Upper lobe of left lung (tissue), 6 donors: ENCODE results near the gene KLHL7. TPM values are rescaled to one million over a fixed set of nuclear protein-coding genes. Genes with fewer than 3 reads are reported as not detected.

Experiments used
- ATAC-seq, 2 donors: fragments of 200-7000 bp; cut with Tn5 transposase; one replicate each; pipeline ENCODE4 v1.9.1; 2022; ENCODE audit warnings: mild to moderate bottlenecking in 2 of 2, moderate library complexity in 2 of 2; ENCODE audit not compliant: low FRiP score in 2 of 2
- DNase-seq, 2 donors: peaks; one replicate each; pipeline ENCODE4 v3.0.0-alpha.2; 2019 to 2020
- H3K27ac ChIP-seq, 4 donors: fragments of 200-600 bp; sonication (generic); one replicate each; pipeline ENCODE4 v1.5.1; 2016 to 2019
- H3K27me3 ChIP-seq, 4 donors: fragments of 200-600 bp; sonication (generic); one replicate each; pipeline ENCODE4 v1.5.1; 2017 to 2019
- H3K36me3 ChIP-seq, 4 donors: fragments of 200-600 bp; sonication (generic); one replicate each; pipeline ENCODE4 v1.5.1; 2016 to 2019
- H3K4me1 ChIP-seq, 4 donors: fragments of 200-600 bp; sonication (generic); one replicate each; pipeline ENCODE4 v1.5.1; 2018 to 2019
- H3K4me3 ChIP-seq, 4 donors: fragments of 200-600 bp; sonication (generic); one replicate each; pipeline ENCODE4 v1.5.1; 2017 to 2019; ENCODE audit warnings: mild to moderate bottlenecking in 2 of 4, moderate library complexity in 1 of 4
- H3K9me3 ChIP-seq, 4 donors: fragments of 200-600 bp; sonication (generic); one replicate each; pipeline ENCODE4 v1.5.1; 2018 to 2019
- CTCF ChIP-seq, 6 experiments: fragments of 450-650 bp in 4 of 6; fragments of 200-600 bp in 2 of 6; sonication (generic) in 2 of 6; IDR thresholded peaks; one replicate each; pipeline ENCODE4 v1.5.1; 2016 to 2019; ENCODE audit warnings: antibody characterized with exemption in 6 of 6
- EP300 ChIP-seq, 4 donors: sonication (generic); formaldehyde crosslinking; IDR thresholded peaks; one replicate each; pipeline ENCODE4 v1.5.1; 2017; ENCODE audit warnings: antibody characterized with exemption in 4 of 4, control low read depth in 2 of 4
- POLR2A ChIP-seq, 4 donors: fragments of 450-650 bp; IDR thresholded peaks; one replicate each; pipeline ENCODE4 v1.5.1; 2016 to 2017; ENCODE audit warnings: antibody characterized with exemption in 4 of 4, mild to moderate bottlenecking in 2 of 4
- POLR2AphosphoS5 ChIP-seq, 2 donors: sonication (generic); formaldehyde crosslinking; IDR thresholded peaks; one replicate each; pipeline ENCODE4 v1.5.1; 2017; ENCODE audit warnings: antibody characterized with exemption in 2 of 2
- WGBS, 2 donors: methylation state at CpG; one replicate each; pipeline ENCODE4 v1.1.5; 2017 to 2018; 5-methylcytosine and 5-hydroxymethylcytosine counted together
- total RNA-seq, 6 donors: library from RNA; depleted of rRNA in 4 of 6; stranded (reverse); fragments of >200 nt in 4 of 6; gene quantifications; one replicate each; pipeline versions ENCODE4 v1.1.0 to v1.2.1, GENCODE V29; 2016 to 2021
- donor health status: DM: no; HTN: no; CAD: no; lungs with moderate emphysema.
- donor health status: DM: no; HTN: yes; CAD: no; lungs with severe emphysema.

KLHL7 gene
- total RNA-seq, 6 donors from 2014 or later = 18.6 to 43.8 (median 23.9) TPM

DNA sequence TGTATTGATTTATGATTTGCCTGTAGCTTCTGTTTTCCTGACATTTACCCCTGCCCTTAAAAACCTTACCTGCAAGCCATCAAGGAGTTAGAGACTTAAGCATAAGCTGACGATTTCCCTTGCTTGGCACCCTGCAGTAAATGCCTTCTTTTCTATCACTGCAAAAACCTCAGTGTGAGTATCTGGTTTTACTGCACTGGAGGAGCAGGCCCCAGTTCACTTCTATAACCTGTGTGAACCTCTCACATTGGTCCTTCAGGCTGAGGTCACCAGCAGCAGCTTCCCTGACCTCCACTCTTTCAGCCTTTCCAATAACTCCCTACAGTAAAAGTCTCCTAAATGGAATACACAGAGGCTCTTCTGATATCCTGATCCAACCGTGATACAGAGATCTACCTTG lies 106.8 kb downstream of the KLHL7 start:
- WGBS, 2 donors = 71 to 96% methylated on average over 2 of the region's 2 CpGs
- Histone ChIP-seq H3K9me3 (no peaks in the 10 kb centered on the region), H3K36me3 (no peaks in the 10 kb centered on the region), H3K27me3 (no peaks in the 10 kb centered on the region), H3K27ac (peak overlapping the region in 1 of 4 donors; percentile 15), H3K4me3 (no peak overlapping the region), H3K4me1 (peaks cover 0 to 6% (median 2%) of the 10 kb centered on the region in 4 donors)
- DNase-seq (no peak), ATAC-seq (no peak)
- TF ChIP-seq POLR2A (IDR thresholded peaks at IDR 0.05) (no peak), POLR2AphosphoS5 (IDR thresholded peaks at IDR 0.05) (no peak), EP300 (IDR thresholded peaks at IDR 0.05) (no peak), CTCF (IDR thresholded peaks at IDR 0.05) (no peak)

- no peaks in the 10 kb centered on the region for H3K9me3 ChIP-seq
- peak overlapping the region in 1 of 4 donors; percentile 15 for H3K27ac ChIP-seq
- DNase-seq (no peak), ATAC-seq (no peak)
- H3K27me3 ChIP-seq = no peaks in the 10 kb centered on the region
- TF ChIP-seq POLR2AphosphoS5 (IDR thresholded peaks at IDR 0.05) = no peak
- no peak for TF ChIP-seq CTCF (IDR thresholded peaks at IDR 0.05)
- no peak for TF ChIP-seq POLR2A (IDR thresholded peaks at IDR 0.05)
- TF ChIP-seq EP300 (IDR thresholded peaks at IDR 0.05) = no peak
- H3K36me3 ChIP-seq = no peaks in the 10 kb centered on the region
- no peak overlapping the region for H3K4me3 ChIP-seq
- H3K4me1 ChIP-seq = peaks cover 0 to 6% (median 2%) of the 10 kb centered on the region in 4 donors
- WGBS, 2 donors = 75 to 84% methylated on average over 4 of the region's 4 CpGs
These were observed 107.3 kb downstream of the KLHL7 start for GRCh38 chr7:23212841-23213240.

- H3K9me3 ChIP-seq = no peaks in the 10 kb centered on the region
- H3K4me3 ChIP-seq = no peak overlapping the region
- H3K36me3 ChIP-seq = no peaks in the 10 kb centered on the region
- peaks cover 0 to 6% (median 2%) of the 10 kb centered on the region in 4 donors for H3K4me1 ChIP-seq
- ATAC-seq = no peak
- H3K27me3 ChIP-seq = no peaks in the 10 kb centered on the region
- no peak overlapping the region for H3K27ac ChIP-seq
- TF ChIP-seq CTCF (IDR thresholded peaks at IDR 0.05) (no peak), EP300 (IDR thresholded peaks at IDR 0.05) (no peak), POLR2A (IDR thresholded peaks at IDR 0.05) (no peak)
- peak in 1 of 2 donors; percentile 42 for DNase-seq
- 87 to 97% methylated on average over 11 of the region's 11 CpGs for WGBS, 2 donors
These were observed 108.2 kb downstream of the KLHL7 start for GRCh38 chr7:23213755-23214154.

GRCh38 chr7:23214423-23214822 lies 108.8 kb downstream of the KLHL7 start:
- 89 to 92% methylated on average over 5 of the region's 5 CpGs for WGBS, 2 donors
- H3K27ac ChIP-seq = no peak overlapping the region
- H3K9me3 ChIP-seq = no peaks in the 10 kb centered on the region
- ATAC-seq = no peak
- TF ChIP-seq POLR2A (IDR thresholded peaks at IDR 0.05) (no peak), POLR2AphosphoS5 (IDR thresholded peaks at IDR 0.05) (no peak), EP300 (IDR thresholded peaks at IDR 0.05) (no peak), CTCF (IDR thresholded peaks at IDR 0.05) (no peak)
- H3K27me3 ChIP-seq = no peaks in the 10 kb centered on the region
- no peaks in the 10 kb centered on the region for H3K36me3 ChIP-seq
- no peak overlapping the region for H3K4me3 ChIP-seq
- H3K4me1 ChIP-seq = peaks cover 0 to 6% (median 2%) of the 10 kb centered on the region in 4 donors
- no peak for DNase-seq

DNA sequence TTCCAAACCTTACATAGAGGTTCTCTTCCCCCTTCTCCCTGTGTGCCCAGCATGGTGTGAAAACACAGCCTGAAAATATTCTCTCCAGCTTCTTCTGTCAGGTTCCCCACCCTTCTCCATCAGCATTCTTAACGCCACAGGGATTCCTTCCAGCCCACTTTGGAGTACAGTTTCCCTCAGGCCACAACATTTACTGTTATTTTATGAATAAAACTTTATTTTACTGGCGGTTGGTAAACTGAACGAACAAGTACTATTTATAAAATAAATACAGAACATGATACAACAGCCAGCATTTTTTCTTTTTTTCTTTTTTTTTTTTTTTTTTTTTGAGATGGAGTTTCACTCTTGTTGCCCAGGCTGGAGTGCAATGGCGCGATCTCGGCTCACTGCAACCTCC lies 109.4 kb downstream of the KLHL7 start:
- no peak overlapping the region for H3K4me3 ChIP-seq
- H3K36me3 ChIP-seq = no peaks in the 10 kb centered on the region
- WGBS, 2 donors = 94 to 95% methylated on average over 6 of the region's 6 CpGs
- H3K9me3 ChIP-seq = no peaks in the 10 kb centered on the region
- TF ChIP-seq EP300 (IDR thresholded peaks at IDR 0.05) (no peak), POLR2AphosphoS5 (IDR thresholded peaks at IDR 0.05) (no peak), POLR2A (IDR thresholded peaks at IDR 0.05) (no peak), CTCF (IDR thresholded peaks at IDR 0.05) (no peak)
- no peak overlapping the region for H3K27ac ChIP-seq
- H3K27me3 ChIP-seq = no peaks in the 10 kb centered on the region
- peaks cover 0 to 5% (median 2%) of the 10 kb centered on the region in 4 donors for H3K4me1 ChIP-seq
- DNase-seq = no peak
- no peak for ATAC-seq
